Stimulated activated CD4-positive, alpha-beta T cell treated with anti-CD3 and anti-CD28 coated beads, Interleukin-4, amount 100 ng/mL, for 4 hours (primary cell): ENCODE measurements around the gene PLCD4.

Source experiments
- DNase-seq, 2 experiments: peaks; one replicate each; pipeline ENCODE4 v3.0.0-alpha.2; 2020

The PLCD4 gene

DNA sequence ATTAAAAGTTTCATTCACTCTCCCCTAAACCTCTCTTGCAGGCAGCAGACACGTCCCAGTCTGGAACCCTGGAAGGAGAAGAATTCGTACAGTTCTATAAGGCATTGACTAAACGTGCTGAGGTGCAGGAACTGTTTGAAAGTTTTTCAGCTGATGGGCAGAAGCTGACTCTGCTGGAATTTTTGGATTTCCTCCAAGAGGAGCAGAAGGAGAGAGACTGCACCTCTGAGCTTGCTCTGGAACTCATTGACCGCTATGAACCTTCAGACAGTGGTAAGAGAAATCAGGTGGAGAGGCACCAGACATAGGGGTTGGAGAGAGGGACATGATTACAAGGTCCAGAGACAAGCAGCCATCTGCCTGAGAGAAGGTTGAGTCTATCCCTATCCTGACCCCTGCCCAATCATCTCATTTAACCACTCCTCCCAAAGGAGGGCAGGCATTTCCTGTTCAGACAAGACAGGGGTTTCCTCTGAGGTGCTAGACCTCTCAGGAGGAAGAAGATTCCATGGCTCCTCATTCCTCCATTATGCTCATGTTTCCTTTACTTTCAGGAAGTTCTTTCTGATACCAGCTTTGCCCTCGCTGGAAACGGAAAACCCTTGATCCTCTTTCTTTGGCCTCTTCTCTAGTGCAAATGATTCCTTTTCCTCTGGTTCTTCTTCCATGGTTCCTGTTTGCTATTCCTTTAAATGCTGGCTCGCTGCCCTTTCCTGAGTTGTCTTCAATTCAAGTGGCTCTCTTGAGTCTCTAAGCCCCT, 15.1 kb downstream of the PLCD4 start:
- DNase-seq: no peak

- no peak for DNase-seq
These were observed 15.6 kb downstream of the PLCD4 start for GRCh38 chr2:218623366-218623705.

GRCh38 chr2:218626369-218626768, 18.7 kb downstream of the PLCD4 start:
- DNase-seq: no peak

- no peak for DNase-seq
These were observed 20.2 kb downstream of the PLCD4 start for GRCh38 chr2:218627939-218628338.

- DNase-seq: no peak
These were observed 24.1 kb downstream of the PLCD4 start for GRCh38 chr2:218631837-218632236.

DNA sequence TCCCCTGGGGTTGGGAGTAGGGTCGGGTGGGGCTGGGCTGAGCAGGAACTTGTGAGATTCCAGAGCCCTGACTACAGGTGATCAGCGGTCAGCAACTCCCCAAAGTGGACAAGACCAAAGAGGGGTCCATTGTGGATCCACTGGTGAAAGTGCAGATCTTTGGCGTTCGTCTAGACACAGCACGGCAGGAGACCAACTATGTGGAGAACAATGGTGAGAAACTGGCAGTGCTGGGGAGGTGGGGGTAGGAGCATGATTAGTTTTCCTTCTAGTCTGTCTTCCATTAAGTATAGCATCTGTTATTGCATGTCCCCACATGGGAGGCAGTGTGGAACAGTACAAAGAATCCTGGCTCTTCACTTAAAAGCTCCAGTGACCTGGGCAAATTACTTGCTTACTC, 28.0 kb downstream of the PLCD4 start:
- DNase-seq: no peak

DNA sequence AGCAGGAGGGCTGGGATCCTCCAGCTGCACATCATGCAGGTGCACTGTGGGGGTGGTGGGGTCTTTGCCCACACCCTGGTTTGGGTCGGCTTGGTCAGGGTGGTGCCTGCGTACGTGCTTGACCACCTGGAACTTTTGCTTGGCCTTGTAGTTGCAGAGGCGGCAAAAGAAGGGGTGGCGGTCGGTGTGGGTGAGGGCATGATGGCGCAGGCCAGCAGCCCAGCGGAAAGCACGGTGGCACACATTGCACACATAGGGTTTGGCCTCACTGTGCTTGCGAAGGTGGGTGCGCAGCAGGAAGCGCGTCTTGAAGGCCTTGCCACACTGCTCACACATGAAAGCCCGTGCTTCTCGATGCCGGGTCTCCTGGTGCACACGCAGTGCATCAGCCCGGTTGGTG, 30.7 kb downstream of the PLCD4 start:
- no peak for DNase-seq

- no peak for DNase-seq
These were observed 34.5 kb downstream of the PLCD4 start for GRCh38 chr2:218642121-218642656.

GRCh38 chr2:218642786-218643185, 35.1 kb downstream of the PLCD4 start:
- no peak for DNase-seq

DNA sequence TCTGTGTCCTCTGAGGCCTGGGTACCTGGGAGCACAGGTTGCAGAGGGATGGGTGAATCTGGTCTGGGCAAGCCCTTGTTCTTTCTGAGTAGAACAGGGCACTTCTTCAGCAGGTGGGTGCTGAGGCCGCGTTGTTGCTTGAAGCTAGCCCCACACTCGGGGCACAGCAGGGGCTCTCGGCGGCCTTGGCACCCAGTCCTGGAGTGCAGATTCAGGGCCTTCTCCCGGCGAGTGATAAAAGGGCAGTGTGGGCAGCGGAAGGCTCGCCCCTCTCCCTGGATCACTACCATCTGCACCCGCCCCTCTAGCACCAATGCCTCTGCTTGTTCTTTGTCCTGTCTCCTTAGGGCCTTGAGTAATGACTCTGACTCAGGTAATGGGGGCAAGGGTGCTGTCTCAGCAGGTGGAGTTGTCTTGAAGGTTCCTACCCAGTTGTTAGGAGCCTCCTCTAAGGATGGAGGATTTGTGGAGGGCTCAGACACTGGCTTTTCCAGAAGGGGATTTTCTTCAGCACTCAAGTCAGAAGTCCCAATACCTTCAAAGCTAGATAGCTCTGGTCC, 36.1 kb downstream of the PLCD4 start:
- no peak for DNase-seq

DNA sequence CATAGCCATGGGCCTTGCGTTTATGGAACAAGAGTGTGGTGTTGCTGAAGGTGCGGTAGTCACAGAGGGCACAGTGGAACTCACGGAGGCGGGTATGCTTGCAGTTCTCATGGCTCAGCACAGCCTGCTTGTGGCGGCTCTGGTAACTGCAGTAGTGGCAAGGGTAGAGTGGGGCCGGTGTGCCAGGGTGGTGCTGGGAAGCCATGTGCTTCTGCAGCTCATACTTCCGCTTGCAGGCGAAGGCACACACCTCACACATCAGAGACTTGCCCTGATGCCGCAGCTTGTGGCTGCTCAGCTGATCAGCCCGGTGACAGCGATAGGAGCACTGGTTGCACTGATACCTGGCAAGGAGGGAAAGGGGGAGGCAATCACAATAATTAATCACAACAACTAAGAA, 37.0 kb downstream of the PLCD4 start:
- no peak for DNase-seq

DNA sequence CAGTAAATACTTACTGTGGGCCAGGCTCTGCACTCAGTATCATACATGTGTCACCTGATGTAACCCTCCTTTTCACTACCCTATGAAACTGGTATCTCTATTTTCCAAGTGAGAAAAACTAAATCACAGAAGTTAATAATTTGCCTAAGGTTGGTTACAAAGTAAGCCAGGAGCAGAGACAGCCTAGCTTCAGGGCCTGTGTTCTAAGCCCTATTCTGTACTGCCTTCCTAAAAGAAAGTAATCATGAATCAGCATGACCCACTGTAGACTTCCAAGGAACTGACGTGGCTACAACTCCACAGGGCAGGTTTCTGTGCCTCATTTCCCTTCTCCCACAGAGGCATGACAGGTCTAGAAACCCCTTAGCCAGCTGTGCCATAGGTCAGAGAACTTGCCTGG, 37.4 kb downstream of the PLCD4 start:
- no peak for DNase-seq

DNA sequence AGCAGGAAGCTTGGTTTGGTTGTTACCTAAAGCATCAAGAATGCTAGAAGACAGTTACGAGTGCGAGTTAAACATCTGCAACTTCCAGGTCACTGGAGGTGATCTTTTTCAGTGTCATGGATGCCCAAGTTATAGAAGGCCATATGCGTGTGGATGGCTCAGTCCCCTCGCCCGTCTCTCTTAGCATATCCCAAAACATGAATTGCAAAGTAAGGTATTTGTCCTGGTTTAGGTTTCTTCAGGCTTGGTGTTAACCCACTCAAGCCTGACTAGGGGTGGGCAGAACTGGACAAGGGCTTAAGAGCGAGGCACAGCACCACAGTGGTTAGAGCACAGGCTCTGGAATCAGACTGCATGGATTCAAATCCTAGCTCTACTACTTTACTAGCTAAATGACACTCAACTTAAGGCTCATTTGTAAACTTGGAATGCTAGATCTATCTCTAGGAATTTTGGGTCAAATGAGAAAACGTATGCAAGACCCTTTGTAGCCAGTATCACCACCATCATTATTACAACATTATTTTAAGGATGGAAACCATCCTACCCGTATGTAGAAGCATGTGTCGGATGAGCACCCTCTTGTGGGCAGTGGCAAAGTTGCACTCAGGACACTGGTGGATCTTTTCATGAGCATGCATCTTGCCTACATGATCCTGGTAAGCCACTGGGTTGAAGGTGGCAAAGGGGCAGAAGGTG, 40.5 kb downstream of the PLCD4 start:
- DNase-seq: peak; percentile 39 to 44

GRCh38 chr2:218648787-218649100, 41.0 kb downstream of the PLCD4 start:
- DNase-seq: no peak

- DNase-seq: no peak
These were observed 48.1 kb downstream of the PLCD4 start for GRCh38 chr2:218655751-218656150.

DNA sequence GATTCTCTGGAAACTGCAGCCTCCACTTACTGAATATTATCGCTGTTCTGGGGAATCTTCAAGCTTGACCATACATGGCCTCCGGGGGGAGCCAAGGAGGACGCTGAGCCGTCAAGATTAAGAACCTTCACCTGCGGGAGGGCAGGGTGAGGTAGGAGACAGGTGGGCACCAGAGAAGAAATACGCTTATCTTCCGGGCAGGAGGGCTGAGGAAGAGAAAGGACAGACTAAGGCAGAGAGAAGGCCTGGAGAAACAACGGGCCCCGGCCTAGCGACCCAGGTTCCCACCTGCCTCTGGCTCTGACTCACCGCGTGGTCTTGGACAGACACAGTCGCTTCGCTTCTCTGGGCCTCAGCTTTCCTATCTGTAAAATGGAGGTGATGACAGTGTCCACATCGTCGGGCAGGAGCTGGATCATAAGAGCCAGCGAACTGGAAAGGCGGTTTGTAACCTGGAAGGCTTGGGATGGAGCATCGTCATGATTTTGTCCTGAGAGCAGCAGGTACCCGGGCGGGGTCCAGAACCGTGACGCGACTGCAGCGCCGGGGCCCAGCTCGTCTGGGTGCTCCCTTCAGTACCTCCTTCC, 51.1 kb downstream of the PLCD4 start:
- peak; percentile 38 to 40 for DNase-seq

DNA sequence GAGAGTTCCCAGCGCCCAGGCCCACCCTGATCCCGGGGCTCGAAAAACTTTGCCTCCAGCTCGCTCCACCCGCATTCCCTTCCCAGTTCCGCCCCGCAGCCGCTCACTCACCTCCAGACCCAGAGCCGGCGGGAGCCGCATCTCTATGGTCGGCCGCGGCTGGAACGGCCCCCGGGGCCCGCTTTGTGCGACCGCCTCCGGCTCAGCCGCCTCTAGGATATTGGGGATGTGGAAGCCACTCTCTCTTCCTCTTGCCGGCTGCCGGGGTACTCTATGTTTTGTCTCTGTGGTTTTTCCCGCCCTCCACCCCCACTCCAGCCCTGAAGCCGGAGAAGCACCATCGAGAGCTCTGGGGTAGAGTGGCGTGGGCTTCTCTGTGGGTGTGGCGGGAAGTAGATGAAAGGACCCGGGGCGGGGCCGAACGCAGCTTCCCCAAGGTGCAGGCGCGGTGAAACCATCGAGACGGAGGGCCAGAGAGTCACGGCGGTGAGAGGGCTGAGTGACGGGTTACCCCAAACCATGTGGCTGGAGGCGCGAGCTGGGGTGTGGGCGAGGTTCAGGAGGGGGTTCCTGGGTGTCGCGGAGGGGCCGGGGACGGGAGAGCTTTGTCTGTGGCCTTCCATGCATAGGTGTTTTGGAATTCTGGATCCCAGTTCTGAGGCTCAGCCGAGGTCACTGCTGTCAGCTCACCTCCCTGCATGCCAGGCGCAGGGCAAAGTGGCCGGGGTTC, 51.7 kb downstream of the PLCD4 start, which contains the start of the genes BCS1L and ZNF142:
TSS of gene BCS1L (plus strand) at position 426 of the 730 bp plus-strand sequence. CDS start 1,305 bp downstream, outside the sequence.
TSS of gene ZNF142 (minus strand) at position 366 of the 730 bp plus-strand sequence. CDS start 3,194 bp downstream, outside the sequence.
- DNase-seq: peak; percentile 94 to 96

DNA sequence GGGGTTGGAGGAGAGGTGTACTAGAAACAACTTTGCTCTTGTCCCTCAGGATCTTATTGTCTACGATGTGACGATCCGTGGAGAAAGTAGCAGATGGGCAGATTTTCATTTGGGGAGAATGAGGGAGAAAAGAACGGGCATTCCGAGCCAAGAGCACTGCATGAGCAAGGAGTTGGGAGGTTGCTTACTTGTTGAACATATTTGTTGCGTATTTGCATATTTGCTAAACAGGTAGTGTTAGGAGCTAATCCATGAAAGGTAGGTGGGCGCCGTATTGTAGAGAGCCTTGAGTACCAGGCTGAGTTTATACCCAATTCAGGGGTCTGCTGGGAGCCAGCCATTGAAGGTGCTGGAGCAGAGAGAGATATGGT, 52.3 kb downstream of the PLCD4 start:
- DNase-seq: no peak

DNA sequence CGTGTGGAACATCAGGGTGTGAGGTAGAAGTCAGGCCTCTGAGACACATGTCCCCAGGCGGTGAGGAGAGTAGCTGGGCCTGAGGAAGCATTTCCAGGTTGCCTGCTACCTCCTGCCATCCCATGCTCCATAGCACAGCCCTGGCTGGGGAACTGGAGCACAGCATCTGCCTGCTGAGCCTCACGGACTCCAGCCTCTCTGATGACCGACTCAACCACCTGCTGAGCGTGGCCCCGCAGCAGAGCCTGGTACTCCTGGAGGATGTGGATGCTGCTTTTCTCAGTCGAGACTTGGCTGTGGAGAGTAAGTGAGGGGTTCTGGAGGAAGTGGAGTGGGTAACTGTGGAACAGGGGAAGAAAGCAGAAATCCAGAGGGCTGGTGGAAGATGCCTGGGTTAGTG, 54.7 kb downstream of the PLCD4 start:
- no peak for DNase-seq

DNA sequence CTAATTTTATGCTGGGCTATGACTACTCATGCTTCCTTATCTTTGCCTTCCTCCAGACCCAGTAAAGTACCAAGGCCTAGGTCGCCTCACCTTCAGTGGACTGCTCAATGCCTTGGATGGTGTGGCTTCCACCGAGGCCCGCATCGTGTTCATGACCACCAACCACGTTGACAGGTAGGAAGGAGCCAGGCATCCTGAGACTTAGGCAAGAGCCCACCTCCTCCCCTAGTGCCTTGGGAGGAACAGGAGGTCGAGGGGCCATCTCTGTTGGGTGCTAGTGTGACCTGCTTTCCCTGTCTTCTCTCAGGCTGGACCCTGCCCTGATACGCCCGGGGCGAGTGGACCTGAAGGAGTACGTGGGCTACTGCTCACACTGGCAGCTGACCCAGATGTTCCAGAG, 55.1 kb downstream of the PLCD4 start:
- no peak for DNase-seq

DNA sequence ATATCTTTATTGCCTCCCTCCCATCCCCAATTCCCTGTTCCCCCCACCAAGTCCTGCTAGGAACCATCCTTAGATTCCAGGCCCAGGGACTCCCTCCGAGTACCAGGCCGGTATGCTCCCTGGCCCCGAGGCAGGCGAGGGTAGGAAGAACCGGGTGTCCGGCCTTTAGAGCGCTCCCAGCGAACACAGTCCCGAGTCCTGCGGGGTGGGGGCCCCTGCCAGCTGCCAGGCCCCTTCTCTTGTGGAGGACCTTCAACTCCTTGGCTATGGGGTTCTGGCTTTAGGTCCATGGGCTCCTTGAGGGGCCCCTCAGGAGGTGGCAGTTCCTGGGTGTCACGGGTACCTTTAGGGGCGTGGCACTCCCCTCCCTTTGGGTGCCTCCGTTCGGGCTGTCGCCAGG, 56.2 kb downstream of the PLCD4 start:
- no peak for DNase-seq

DNA sequence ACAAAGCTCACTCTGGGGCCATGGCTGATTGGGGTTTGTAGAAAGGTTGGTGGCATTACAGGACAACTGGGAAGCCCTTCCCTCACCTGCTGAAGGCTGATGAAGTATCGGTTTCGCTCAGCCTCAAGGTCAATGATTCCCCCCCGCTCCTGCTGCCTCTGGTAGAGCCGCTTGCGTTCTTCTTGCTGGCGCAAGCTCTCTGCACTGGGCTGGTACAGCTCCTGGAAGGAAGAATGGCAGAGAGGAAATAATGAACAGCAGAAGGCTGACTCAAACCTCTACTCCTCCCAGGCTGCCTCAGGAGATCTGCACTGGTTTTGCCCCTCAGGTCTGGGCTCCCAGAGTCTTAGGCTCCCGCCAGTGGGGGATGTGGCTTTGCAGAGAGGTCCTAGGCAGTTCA, 57.0 kb downstream of the PLCD4 start:
- no peak for DNase-seq

DNA sequence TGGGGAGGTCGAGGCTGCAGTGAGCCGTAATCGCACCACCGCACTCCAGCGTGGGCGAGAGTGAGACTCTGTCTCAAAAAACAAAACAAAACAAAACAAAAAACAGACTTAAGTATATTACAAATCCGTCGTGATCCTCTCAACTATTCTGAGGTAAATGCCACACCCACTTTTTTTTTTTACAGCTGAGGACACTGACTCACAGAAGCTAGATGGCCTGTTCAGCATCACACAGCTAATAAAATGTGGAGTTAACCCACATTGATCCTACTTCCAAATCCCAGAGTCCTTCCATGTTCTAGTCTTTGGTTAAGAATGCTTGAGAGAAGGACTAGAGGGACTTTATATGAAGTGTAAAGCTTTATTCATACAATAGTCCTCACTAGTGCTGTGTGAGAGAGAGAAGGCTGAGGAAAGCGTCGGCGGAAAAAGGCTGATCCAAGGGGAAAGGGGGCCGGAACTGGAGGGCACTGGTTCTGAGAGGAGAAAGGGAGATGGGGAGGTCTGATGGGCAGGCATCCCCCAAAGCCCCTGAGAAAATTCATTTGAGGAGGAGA, 63.5 kb downstream of the PLCD4 start:
- no peak for DNase-seq
